Activated naive CD8-positive, alpha-beta T cell treated with anti-CD3 and anti-CD28 coated beads, Interleukin-2, amount 10 ng/mL, durations not matched to agents 7 days and 5 days (primary cell): ENCODE measurements around the gene SYMPK. TPM values are rescaled to one million over a fixed set of nuclear protein-coding genes. Genes with fewer than 3 reads are reported as not detected.

Source experiments
- ATAC-seq: fragments of 150-1000 bp; cut with Tn5 transposase; one replicate; pipeline ENCODE4 v1.10.0; 2021; ENCODE audit warnings: low read depth, moderate library complexity
- POLR2A ChIA-PET: fragments of 350-600 bp; sonication (Branson Sonifier 250); formaldehyde crosslinking; loops from one replicate; lab custom pipeline; 2021; ENCODE audit warnings: antibody characterized with exemption; lab: Charles Lee
- DNase-seq: peaks from one replicate; pipeline ENCODE4 v3.0.0; 2021
- H3K27ac Mint-ChIP-seq: one replicate; pipeline ENCODE4 v1.8.0; 2022; ENCODE audit warnings: mild to moderate bottlenecking, mixed read lengths
- H3K27me3 Mint-ChIP-seq: one replicate; pipeline ENCODE4 v1.8.0; 2022; ENCODE audit warnings: mild to moderate bottlenecking, moderate library complexity, mixed read lengths
- H3K36me3 Mint-ChIP-seq: one replicate; pipeline ENCODE4 v1.8.0; 2021; ENCODE audit warnings: mild to moderate bottlenecking, mixed read lengths
- H3K4me1 Mint-ChIP-seq: one replicate; pipeline ENCODE4 v1.8.0; 2021; ENCODE audit warnings: mixed read lengths
- H3K4me3 Mint-ChIP-seq: one replicate; pipeline ENCODE4 v1.8.0; 2022; ENCODE audit warnings: mild to moderate bottlenecking, moderate library complexity, mixed read lengths
- H3K9me3 Mint-ChIP-seq: one replicate; pipeline ENCODE4 v1.8.0; 2021; ENCODE audit warnings: mixed read lengths
- total RNA-seq, 2 experiments: library from RNA; stranded (reverse); gene quantifications; one replicate each; pipeline ENCODE4 v1.2.3, GENCODE V29; 2021

The SYMPK gene
- total RNA-seq, 2 experiments from 2014 or later: 100 to 113 TPM

GRCh38 chr19:45882652-45883585 lies 20.0 kb upstream of the SYMPK start:
- no peaks in the 10 kb centered on the region for H3K36me3 Mint-ChIP-seq
- H3K27ac Mint-ChIP-seq: no peak overlapping the region
- H3K27me3 Mint-ChIP-seq: peaks cover 5% of the 10 kb centered on the region
- DNase-seq (peak; percentile 90), ATAC-seq (no peak)
- POLR2A ChIA-PET: interaction anchor here (1.3 kb wide), 1 partner anchor 66 kb away, joined by 5 read pairs; no protein-coding TSS in a partner anchor
- peaks cover 20% of the 10 kb centered on the region for H3K4me1 Mint-ChIP-seq
- no peaks in the 10 kb centered on the region for H3K9me3 Mint-ChIP-seq
- peak overlapping the region; percentile 52 for H3K4me3 Mint-ChIP-seq

- POLR2A ChIA-PET: interaction anchor here (1.1 to 1.3 kb wide), 2 partner anchors 19 to 65 kb away, joined by 3 to 5 read pairs; partner anchors contain the start of gene SYMPK
- Mint-ChIP-seq H3K4me3 (no peak overlapping the region), H3K36me3 (no peaks in the 10 kb centered on the region), H3K4me1 (peaks cover 20% of the 10 kb centered on the region), H3K27ac (no peak overlapping the region), H3K9me3 (no peaks in the 10 kb centered on the region), H3K27me3 (peaks cover 9% of the 10 kb centered on the region)
- ATAC-seq (no peak), DNase-seq (no peak)
These were observed 19.1 kb upstream of the SYMPK start for GRCh38 chr19:45881909-45882528.

DNA sequence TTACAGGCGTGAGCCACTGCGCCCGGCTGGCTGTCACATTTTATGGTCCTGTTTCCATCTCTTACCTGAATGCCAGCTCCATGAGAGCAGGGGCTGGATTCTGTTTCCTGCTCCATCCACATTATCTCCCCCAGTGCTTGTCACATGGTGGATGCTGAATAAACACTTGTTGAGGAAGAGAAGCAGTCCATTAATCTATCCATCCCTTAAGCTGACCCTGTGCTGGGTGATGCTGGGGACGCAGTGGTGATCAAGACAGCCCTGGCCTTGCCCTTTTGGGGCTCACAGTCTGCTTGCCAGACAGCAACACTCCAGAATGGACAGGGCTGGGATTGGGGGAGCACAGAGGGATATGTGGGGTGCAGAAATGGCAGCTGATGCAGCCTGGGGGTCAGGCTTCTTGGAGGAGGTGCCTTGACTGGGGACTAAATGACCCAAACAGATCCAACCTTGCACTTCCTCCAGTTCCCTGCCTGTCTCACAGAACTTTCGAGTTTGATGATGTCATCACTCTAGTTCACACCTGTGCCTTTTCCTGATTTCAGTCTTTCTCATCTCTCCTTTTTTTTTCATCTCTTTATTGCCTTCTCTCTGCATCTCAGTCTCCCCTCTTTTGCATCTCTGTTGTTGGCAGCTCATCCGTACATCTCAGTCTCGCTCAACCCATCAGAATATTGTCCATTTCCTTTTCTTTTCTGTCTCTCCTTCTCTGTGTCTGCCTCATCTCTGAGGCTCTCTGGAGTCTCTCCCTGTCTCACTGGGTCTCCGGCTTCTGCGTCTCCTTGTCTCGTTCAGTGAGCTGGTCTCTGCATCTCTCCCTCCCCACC lies 18.3 kb upstream of the SYMPK start:
- Mint-ChIP-seq H3K4me1 (peaks cover 22% of the 10 kb centered on the region), H3K27ac (no peak overlapping the region), H3K36me3 (no peaks in the 10 kb centered on the region), H3K27me3 (peaks cover 10% of the 10 kb centered on the region), H3K9me3 (no peaks in the 10 kb centered on the region), H3K4me3 (no peak overlapping the region)
- ATAC-seq: no peak
- POLR2A ChIA-PET: interaction anchor here (0.5 to 1.1 kb wide), 3 partner anchors 19 to 941 kb away, joined by 3 to 5 read pairs (median 4); partner anchors contain the start of gene SYMPK
- DNase-seq: no peak

- ATAC-seq (no peak), DNase-seq (no peak)
- no peaks in the 10 kb centered on the region for H3K36me3 Mint-ChIP-seq
- POLR2A ChIA-PET: no interaction called here
- no peaks in the 10 kb centered on the region for H3K9me3 Mint-ChIP-seq
- H3K4me1 Mint-ChIP-seq: peaks cover 24% of the 10 kb centered on the region
- H3K27me3 Mint-ChIP-seq: peaks cover 21% of the 10 kb centered on the region
- no peak overlapping the region for H3K27ac Mint-ChIP-seq
- no peak overlapping the region for H3K4me3 Mint-ChIP-seq
These were observed 17.0 kb upstream of the SYMPK start for GRCh38 chr19:45879971-45880370.

DNA sequence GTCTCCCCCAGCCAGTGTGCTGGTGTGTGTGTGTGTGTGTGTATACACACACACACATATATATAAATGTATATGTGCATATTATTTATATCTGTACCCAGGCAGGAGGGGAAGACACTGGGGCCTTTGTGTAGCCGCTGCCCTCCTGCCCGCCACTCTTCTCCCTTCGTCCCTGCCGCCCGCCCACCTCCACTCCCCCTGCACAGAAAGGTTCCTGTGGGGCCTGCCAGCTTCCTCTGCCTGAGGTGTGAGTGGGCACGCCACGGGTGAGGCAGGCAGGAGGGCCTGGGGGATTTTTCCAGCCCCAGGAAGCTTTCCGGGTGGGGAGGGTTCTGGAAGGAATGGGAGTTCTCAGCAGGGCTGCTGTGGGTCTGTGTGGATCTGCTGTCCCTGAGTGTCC lies 16.1 kb upstream of the SYMPK start:
- no peak for DNase-seq
- no peaks in the 10 kb centered on the region for H3K9me3 Mint-ChIP-seq
- no peak overlapping the region for H3K4me3 Mint-ChIP-seq
- peaks cover 21% of the 10 kb centered on the region for H3K4me1 Mint-ChIP-seq
- ATAC-seq: no peak
- H3K36me3 Mint-ChIP-seq: no peaks in the 10 kb centered on the region
- POLR2A ChIA-PET: interaction anchor here (0.6 kb wide), 1 partner anchor 20 kb away, joined by 5 read pairs; no protein-coding TSS in a partner anchor
- H3K27me3 Mint-ChIP-seq: peaks cover 24% of the 10 kb centered on the region
- no peak overlapping the region for H3K27ac Mint-ChIP-seq

DNA sequence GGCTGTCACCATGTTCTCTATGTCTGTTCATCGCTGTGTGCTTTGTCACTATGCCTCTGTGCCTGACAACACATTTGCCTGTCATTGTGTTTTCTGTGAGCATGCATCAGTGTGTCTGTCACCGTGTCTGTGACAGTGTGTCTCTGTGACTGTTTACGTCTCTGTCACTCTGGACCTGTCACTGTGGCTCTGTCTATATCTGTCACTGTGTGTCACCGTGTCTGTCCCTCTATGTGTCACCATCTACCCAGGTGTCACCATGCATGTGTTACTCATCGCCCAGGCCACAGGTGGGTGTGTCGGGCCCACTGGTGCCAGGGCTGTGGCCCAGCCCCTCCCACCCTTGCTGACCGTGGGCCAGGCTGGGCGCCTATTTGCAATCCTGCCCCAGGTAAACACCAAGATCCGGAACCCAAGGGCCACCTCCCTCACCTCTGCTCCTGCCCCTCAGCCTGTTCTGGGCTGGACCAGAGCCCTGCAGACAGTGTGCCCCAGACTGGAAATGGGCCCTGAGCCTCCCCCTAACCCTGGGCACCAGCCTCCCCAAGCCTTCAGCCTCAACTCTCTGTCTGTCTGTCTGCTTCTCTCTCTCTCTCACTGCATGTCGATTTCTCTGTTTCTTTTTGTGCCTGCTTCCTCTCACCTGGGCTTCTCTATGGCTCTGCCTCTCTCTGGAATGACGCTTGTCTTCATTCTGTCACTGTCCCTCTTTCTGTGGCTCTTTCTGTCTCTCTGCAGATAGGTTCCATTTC lies 15.3 kb upstream of the SYMPK start:
- peaks cover 24% of the 10 kb centered on the region for H3K27me3 Mint-ChIP-seq
- no peaks in the 10 kb centered on the region for H3K36me3 Mint-ChIP-seq
- DNase-seq (no peak), ATAC-seq (no peak)
- H3K27ac Mint-ChIP-seq: no peak overlapping the region
- POLR2A ChIA-PET: interaction anchor here (0.6 kb wide), 1 partner anchor 35 kb away, joined by 3 read pairs; no protein-coding TSS in a partner anchor
- H3K4me1 Mint-ChIP-seq: peaks cover 19% of the 10 kb centered on the region
- no peak overlapping the region for H3K4me3 Mint-ChIP-seq
- H3K9me3 Mint-ChIP-seq: no peaks in the 10 kb centered on the region

DNA sequence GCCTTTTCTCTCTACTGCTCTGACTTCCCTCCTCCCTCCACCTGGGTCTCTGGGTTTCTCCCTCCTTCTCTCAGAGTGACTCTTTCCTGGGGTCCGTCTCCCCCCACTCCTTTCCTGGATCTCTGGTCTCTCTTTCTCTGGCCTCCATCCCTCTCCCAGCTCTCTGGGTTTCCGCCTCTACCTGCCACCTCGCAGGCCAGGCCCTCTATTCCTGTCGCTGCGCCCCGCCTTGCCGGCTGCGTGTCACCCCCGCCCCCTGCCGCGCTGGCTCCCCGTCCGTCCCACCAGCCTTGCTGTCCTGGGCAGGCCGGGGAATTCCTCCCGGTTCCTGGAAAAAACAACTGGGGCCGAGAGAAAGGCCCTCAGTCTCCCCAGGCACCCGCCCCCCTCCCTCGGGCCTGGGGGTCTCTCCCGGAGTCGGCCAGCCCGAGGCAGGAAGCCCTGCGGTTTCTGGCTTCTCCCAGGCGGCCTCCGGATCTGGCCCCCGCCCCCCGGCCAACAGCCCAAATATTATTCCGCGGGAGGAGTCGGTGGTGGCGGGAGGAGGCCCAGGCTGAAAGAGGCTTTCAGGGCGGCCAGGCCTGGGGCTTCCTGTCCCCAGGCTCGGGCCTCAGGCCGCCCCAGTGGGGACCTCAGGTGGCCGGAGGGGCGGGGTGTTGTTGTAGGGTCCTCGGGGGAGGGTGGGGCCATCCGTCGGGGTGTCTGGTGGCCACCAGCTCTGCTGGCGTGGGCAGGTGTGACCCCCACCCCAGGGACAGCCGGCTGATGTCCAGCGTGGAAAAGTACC lies 13.7 kb upstream of the SYMPK start:
- Mint-ChIP-seq H3K9me3 (no peaks in the 10 kb centered on the region), H3K27ac (no peak overlapping the region), H3K36me3 (no peaks in the 10 kb centered on the region), H3K4me3 (no peak overlapping the region), H3K27me3 (peaks cover 25% of the 10 kb centered on the region), H3K4me1 (peaks cover 12% of the 10 kb centered on the region)
- POLR2A ChIA-PET: no interaction called here
- DNase-seq: no peak
- ATAC-seq: peak; percentile 35

GRCh38 chr19:45876161-45876410 lies 13.1 kb upstream of the SYMPK start:
- H3K9me3 Mint-ChIP-seq: no peaks in the 10 kb centered on the region
- DNase-seq (no peak), ATAC-seq (peak; percentile 47)
- peak overlapping the region; percentile 13 for H3K27ac Mint-ChIP-seq
- H3K4me1 Mint-ChIP-seq: peaks cover 10% of the 10 kb centered on the region
- H3K27me3 Mint-ChIP-seq: peaks cover 24% of the 10 kb centered on the region
- H3K4me3 Mint-ChIP-seq: no peak overlapping the region
- no peaks in the 10 kb centered on the region for H3K36me3 Mint-ChIP-seq
- POLR2A ChIA-PET: no interaction called here

DNA sequence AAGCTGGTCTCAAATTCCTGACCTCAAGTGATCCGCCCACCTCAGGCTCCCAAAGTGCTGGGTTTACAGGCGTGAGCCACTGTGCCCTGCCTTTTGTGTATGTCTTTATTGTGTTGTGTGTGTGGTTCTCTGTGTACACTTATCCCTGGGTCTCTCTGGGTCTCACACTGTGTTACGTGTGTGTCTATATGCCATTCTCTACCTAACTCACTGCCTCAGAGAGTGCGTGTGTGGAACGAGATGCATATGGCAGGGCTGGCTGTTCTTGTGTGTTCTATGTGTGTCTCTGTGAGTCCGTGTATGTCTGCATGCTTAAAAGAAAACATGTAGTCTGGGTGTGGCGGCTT lies 11.6 kb upstream of the SYMPK start:
- no peaks in the 10 kb centered on the region for H3K36me3 Mint-ChIP-seq
- ATAC-seq (no peak), DNase-seq (no peak)
- H3K9me3 Mint-ChIP-seq: no peaks in the 10 kb centered on the region
- H3K4me1 Mint-ChIP-seq: peaks cover 10% of the 10 kb centered on the region
- POLR2A ChIA-PET: no interaction called here
- H3K4me3 Mint-ChIP-seq: no peak overlapping the region
- peaks cover 24% of the 10 kb centered on the region for H3K27me3 Mint-ChIP-seq
- no peak overlapping the region for H3K27ac Mint-ChIP-seq

DNA sequence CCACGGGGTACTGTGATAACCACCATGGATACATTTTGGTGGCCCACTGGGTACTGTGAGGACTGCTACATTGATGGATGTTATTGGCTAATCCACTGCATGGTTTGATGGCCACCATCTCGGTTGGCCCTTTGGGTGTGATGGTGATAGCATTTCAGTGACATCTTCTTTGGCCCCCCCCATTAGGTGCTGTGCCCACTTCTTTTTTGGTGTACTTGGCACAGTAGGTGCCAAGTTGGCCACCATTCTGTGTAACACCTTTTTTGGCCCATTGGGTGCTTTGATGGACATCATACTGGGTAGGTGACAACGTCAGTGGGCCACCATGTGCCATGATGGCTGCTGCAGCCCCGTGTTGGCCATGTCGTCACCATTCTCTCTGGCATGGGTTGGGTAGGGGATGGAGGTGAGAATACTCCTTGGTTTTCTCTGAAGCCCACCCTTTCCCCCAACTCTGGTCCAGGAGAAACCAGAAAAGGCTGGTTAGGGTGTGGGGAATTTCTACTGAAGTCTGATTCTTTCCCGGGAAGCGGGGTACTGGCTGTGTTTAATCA lies 10.3 kb upstream of the SYMPK start:
- no peak for ATAC-seq
- H3K36me3 Mint-ChIP-seq: no peaks in the 10 kb centered on the region
- POLR2A ChIA-PET: no interaction called here

DNA sequence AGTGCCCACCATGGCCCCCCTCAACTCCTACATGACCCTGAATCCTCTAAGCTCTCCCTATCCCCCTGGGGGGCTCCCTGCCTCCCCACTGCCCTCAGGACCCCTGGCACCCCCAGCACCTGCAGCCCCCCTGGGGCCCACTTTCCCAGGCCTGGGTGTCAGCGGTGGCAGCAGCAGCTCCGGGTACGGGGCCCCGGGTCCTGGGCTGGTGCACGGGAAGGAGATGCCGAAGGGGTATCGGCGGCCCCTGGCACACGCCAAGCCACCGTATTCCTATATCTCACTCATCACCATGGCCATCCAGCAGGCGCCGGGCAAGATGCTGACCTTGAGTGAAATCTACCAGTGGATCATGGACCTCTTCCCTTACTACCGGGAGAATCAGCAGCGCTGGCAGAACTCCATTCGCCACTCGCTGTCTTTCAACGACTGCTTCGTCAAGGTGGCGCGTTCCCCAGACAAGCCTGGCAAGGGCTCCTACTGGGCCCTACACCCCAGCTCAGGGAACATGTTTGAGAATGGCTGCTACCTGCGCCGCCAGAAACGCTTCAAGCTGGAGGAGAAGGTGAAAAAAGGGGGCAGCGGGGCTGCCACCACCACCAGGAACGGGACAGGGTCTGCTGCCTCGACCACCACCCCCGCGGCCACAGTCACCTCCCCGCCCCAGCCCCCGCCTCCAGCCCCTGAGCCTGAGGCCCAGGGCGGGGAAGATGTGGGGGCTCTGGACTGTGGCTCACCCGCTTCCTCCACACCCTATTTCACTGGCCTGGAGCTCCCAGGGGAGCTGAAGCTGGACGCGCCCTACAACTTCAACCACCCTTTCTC lies 9.4 kb upstream of the SYMPK start:
- Mint-ChIP-seq H3K27ac (no peak overlapping the region), H3K36me3 (no peaks in the 10 kb centered on the region), H3K9me3 (no peaks in the 10 kb centered on the region), H3K4me3 (no peak overlapping the region), H3K27me3 (peaks cover 23% of the 10 kb centered on the region), H3K4me1 (peaks cover 6% of the 10 kb centered on the region)
- POLR2A ChIA-PET: no interaction called here
- no peak for ATAC-seq
- DNase-seq: no peak

More for the DNA sequence above, 10.3 kb upstream of the SYMPK start:
- no peak overlapping the region for H3K27ac Mint-ChIP-seq
- H3K4me3 Mint-ChIP-seq: no peak overlapping the region
- peaks cover 7% of the 10 kb centered on the region for H3K4me1 Mint-ChIP-seq
- no peak for DNase-seq
- peaks cover 21% of the 10 kb centered on the region for H3K27me3 Mint-ChIP-seq
- H3K9me3 Mint-ChIP-seq: no peaks in the 10 kb centered on the region
